ENCODE data around the gene KCTD4.
A peak's percentile ranks its signal among the peaks of the same experiment; 100 is the strongest.

Gene KCTD4

GRCh38 chr13:45174478-45174877, 26.4 kb downstream of the KCTD4 start:
- H3K4me3 ChIP-seq (ENCODE audit: low read depth, low read length) = no peak overlapping the region
- H3K27ac ChIP-seq (ENCODE audit: extremely low read depth, low read depth, low read length) = no peak overlapping the region
- no peaks in the 10 kb centered on the region for H3K36me3 ChIP-seq (ENCODE audit: control insufficient read depth in 2 of 2, insufficient read depth in 1 of 2, low read length in 2 of 2)
- CTCF ChIA-PET = interaction anchor here (0.8 kb wide), 1 partner anchor 12 kb away, joined by 3 read pairs; no protein-coding TSS in a partner anchor
- no peaks in the 10 kb centered on the region for H3K9me3 ChIP-seq (ENCODE audit: control insufficient read depth, insufficient read depth, low read depth, low read length)
- H3K4me1 ChIP-seq (ENCODE audit: control insufficient read depth, insufficient read depth, low read length) = peaks cover 13% of the 10 kb centered on the region
- TF ChIP-seq OSR2 (tag by site-specific recombination; IDR thresholded peaks at IDR 0.05) (no peak), ZNF266 (tag by site-specific recombination; IDR thresholded peaks at IDR 0.05; ENCODE audit: low read depth) (peak; percentile 91)
- POLR2A ChIA-PET = no interaction called here

- Histone ChIP-seq H3K4me1 (ENCODE audit: control insufficient read depth, insufficient read depth, low read length) (no peaks in the 10 kb centered on the region), H3K9me3 (ENCODE audit: control insufficient read depth, insufficient read depth, low read depth, low read length) (no peaks in the 10 kb centered on the region), H3K27ac (ENCODE audit: extremely low read depth, low read depth, low read length) (no peak overlapping the region), H3K36me3 (ENCODE audit: control insufficient read depth in 2 of 2, insufficient read depth in 1 of 2, low read length in 2 of 2) (no peaks in the 10 kb centered on the region; a peak in 1 of 3 replicates), H3K4me3 (ENCODE audit: low read depth, low read length) (no peak overlapping the region)
- no peak for TF ChIP-seq REST (tag by site-specific recombination; IDR thresholded peaks at IDR 0.05)
- no peak for TF ChIP-seq ZNF677 (tag by site-specific recombination; IDR thresholded peaks at IDR 0.05)
- TF ChIP-seq ZNF366 (tag by site-specific recombination; conservative IDR thresholded peaks at IDR 0.05) = peak; percentile 83
- no peak for TF ChIP-seq CTCF (tag by site-specific recombination; IDR thresholded peaks at IDR 0.05)
- CTCF ChIA-PET = no interaction called here
- POLR2A ChIA-PET = no interaction called here
These were observed 32.3 kb downstream of the KCTD4 start for GRCh38 chr13:45168555-45168930.

GRCh38 chr13:45167611-45168554, 33.0 kb downstream of the KCTD4 start:
- no peak overlapping the region for H3K4me3 ChIP-seq (ENCODE audit: low read depth, low read length)
- no peaks in the 10 kb centered on the region for H3K4me1 ChIP-seq (ENCODE audit: control insufficient read depth, insufficient read depth, low read length)
- TF ChIP-seq ZNF23 (tag by site-specific recombination; IDR thresholded peaks at IDR 0.05; ENCODE audit: borderline replicate concordance) (no peak), SCRT2 (tag by site-specific recombination; IDR thresholded peaks at IDR 0.05) (peak; percentile 92), ZBTB17 (tag by site-specific recombination; IDR thresholded peaks at IDR 0.05) (peak; percentile 45)
- no peaks in the 10 kb centered on the region; a peak in 1 of 3 replicates for H3K36me3 ChIP-seq (ENCODE audit: control insufficient read depth in 2 of 2, insufficient read depth in 1 of 2, low read length in 2 of 2)
- H3K9me3 ChIP-seq (ENCODE audit: control insufficient read depth, insufficient read depth, low read depth, low read length) = no peaks in the 10 kb centered on the region
- POLR2A ChIA-PET = no interaction called here
- no peak overlapping the region for H3K27ac ChIP-seq (ENCODE audit: extremely low read depth, low read depth, low read length)
- CTCF ChIA-PET = interaction anchor here (1.2 kb wide), 1 partner anchor 121 kb away, joined by 3 read pairs; no protein-coding TSS in a partner anchor

- Histone ChIP-seq H3K4me3 (ENCODE audit: low read depth, low read length) (no peak overlapping the region), H3K27ac (ENCODE audit: extremely low read depth, low read depth, low read length) (no peak overlapping the region), H3K36me3 (ENCODE audit: control insufficient read depth in 2 of 2, insufficient read depth in 1 of 2, low read length in 2 of 2) (no peaks in the 10 kb centered on the region; a peak in 1 of 3 replicates), H3K4me1 (ENCODE audit: control insufficient read depth, insufficient read depth, low read length) (peaks cover 2% of the 10 kb centered on the region; the same call in 1 of the 2 replicates), H3K9me3 (ENCODE audit: control insufficient read depth, insufficient read depth, low read depth, low read length) (no peaks in the 10 kb centered on the region)
- POLR2A ChIA-PET = no interaction called here
- CTCF ChIA-PET = interaction anchor here (1.2 kb wide), 1 partner anchor 120 kb away, joined by 3 read pairs; no protein-coding TSS in a partner anchor
- TF ChIP-seq ZNF629 (tag by site-specific recombination; IDR thresholded peaks at IDR 0.05) (no peak), ZSCAN4 (tag by site-specific recombination; IDR thresholded peaks at IDR 0.05) (no peak), GLI2 (tag by site-specific recombination; IDR thresholded peaks at IDR 0.05; ENCODE audit: borderline replicate concordance, low read depth) (no peak), BCL11A (tag by site-specific recombination; IDR thresholded peaks at IDR 0.05; ENCODE audit: low read depth) (no peak), ZFP3 (tag by site-specific recombination; IDR thresholded peaks at IDR 0.05; ENCODE audit: low read depth) (no peak), ZNF404 (tag by site-specific recombination; IDR thresholded peaks at IDR 0.05) (no peak), ZNF362 (tag by site-specific recombination; IDR thresholded peaks at IDR 0.05) (no peak), ZNF654 (tag by site-specific recombination; IDR thresholded peaks at IDR 0.05; ENCODE audit: low read depth) (no peak), ZNF48 (tag by site-specific recombination; IDR thresholded peaks at IDR 0.05) (no peak), HOXC10 (CRISPR knock-in tag; IDR thresholded peaks at IDR 0.05) (no peak), ZNF311 (tag by site-specific recombination; IDR thresholded peaks at IDR 0.05; ENCODE audit: borderline replicate concordance) (no peak)
These were observed 34.0 kb downstream of the KCTD4 start for GRCh38 chr13:45166858-45167257.
